GM10248 (cell line): Measurements from ENCODE around the gene CDH23.

ENCODE experiments used
- CTCF ChIA-PET: fragments of 300-600 bp; sonication (Branson Sonifier 250); formaldehyde crosslinking; extraction: SDS; loops from one replicate; lab custom pipeline; 2021; ENCODE audit warnings: antibody characterized with exemption; lab: Yijun Ruan, JAX
- POLR2A ChIA-PET: fragments of 350-650 bp; sonication (Branson Sonifier 250); formaldehyde crosslinking; extraction: SDS; loops from one replicate; lab custom pipeline; 2020; ENCODE audit warnings: antibody characterized with exemption; lab: Yijun Ruan, JAX
- DNase-seq: peaks from one replicate; pipeline ENCODE4 v3.0.0; 2012; ENCODE audit errors: extremely low spot score
- CTCF ChIP-seq: IDR thresholded peaks from 2 replicates; pipeline ENCODE4 v1.5.1; 2012; ENCODE audit warnings: mild to moderate bottlenecking, low read depth; ENCODE audit errors: extremely low read depth, missing control alignments, control extremely low read depth

Gene CDH23

DNA sequence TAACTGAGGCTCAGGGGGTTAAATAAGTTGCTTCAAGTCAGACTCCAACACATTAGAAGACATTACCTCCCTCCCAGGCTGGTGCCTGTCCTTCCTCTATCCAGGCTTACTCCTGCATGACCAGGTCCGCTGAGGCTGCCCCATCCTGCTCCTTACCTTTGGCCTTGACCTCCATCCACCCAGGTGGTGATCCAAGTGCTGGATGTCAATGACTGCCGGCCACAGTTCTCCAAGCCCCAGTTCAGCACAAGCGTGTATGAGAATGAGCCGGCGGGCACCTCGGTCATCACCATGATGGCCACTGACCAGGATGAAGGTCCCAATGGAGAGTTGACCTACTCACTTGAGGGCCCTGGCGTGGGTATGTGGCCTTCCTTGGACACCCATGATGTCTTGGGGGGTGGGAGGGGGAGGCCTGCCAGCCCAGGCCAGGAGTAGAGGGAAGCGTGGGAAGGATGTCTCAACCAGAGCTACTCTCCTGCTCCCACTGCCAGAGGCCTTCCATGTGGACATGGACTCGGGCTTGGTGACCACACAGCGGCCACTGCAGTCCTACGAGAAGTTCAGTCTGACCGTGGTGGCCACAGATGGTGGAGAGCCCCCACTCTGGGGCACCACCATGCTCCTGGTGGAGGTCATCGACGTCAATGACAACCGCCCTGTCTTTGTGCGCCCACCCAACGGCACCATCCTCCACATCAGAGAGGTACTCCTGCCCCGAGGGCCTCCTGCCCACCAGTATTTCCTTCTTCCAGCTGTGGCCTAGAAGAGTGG, 406.2 kb downstream of the CDH23 start:
- POLR2A ChIA-PET: no interaction called here
- CTCF ChIA-PET: interaction anchor here (1.1 to 2.9 kb wide), 3 partner anchors 9 to 29 kb away, joined by 4 to 11 read pairs (median 5); partner anchors contain the start of gene VSIR
- TF ChIP-seq CTCF: no peak
- no peak for DNase-seq

GRCh38 chr10:71804077-71804476, 407.4 kb downstream of the CDH23 start:
- ChIA-PET CTCF (interaction anchor here (1.3 to 2.0 kb wide), 3 partner anchors 11 to 32 kb away, joined by 3 to 5 read pairs (median 4); no protein-coding TSS in a partner anchor), POLR2A (no interaction called here)
- no peak for DNase-seq
- no peak for TF ChIP-seq CTCF

- TF ChIP-seq CTCF: no peak
- peak; percentile 43 for DNase-seq
- ChIA-PET POLR2A (interaction anchor here (0.7 kb wide), 1 partner anchor 23 kb away, joined by 5 read pairs; no protein-coding TSS in a partner anchor), CTCF (interaction anchor here (1.5 to 2.0 kb wide), 3 partner anchors 45 to 97 kb away, joined by 3 to 5 read pairs (median 3); partner anchors contain the start of gene PSAP)
Measured at GRCh38 chr10:71805776-71806703, 409.3 kb downstream of the CDH23 start.

DNA sequence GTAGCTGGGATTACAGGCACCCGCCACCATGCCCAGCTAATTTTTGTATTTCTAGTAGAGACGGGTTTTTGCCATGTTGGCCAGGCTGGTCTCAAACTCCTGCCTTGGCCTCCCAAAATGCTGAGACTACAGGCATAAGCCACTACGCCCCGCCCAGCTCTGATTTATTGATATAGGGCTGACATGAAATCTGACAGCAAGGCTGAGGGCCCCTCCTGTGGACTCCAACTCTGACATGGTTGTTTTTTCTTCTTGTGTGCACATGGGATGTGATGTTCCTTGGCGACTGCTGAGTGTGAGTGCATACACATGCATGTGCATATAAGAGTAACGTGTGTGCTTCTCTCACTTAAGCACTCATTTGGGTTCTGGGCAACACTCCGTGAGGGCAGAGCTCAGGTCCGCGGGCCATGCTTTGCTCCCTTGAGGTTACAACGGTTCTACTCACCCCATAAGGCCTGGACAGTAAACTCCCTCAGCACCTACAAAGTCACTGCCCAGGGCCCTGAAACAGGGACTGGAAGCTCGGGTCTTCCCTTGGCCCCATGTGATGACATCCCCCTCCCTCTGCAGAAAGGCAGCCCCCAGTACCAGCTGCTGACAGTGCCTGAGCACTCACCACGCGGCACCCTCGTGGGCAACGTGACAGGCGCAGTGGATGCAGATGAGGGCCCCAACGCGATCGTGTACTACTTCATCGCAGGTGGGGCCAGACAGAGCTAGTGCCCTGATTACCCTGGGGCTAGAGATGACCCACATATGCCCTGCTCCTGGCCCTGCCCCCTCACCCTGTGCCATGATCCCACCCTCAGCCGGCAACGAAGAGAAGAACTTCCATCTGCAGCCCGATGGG, 410.2 kb downstream of the CDH23 start:
- no peak for DNase-seq
- ChIA-PET CTCF (interaction anchor here (1.5 to 2.0 kb wide), 3 partner anchors 44 to 98 kb away, joined by 3 to 5 read pairs (median 3); partner anchors contain the start of gene PSAP), POLR2A (interaction anchor here (0.7 kb wide), 1 partner anchor 24 kb away, joined by 5 read pairs; no protein-coding TSS in a partner anchor)
- TF ChIP-seq CTCF: no peak

DNA sequence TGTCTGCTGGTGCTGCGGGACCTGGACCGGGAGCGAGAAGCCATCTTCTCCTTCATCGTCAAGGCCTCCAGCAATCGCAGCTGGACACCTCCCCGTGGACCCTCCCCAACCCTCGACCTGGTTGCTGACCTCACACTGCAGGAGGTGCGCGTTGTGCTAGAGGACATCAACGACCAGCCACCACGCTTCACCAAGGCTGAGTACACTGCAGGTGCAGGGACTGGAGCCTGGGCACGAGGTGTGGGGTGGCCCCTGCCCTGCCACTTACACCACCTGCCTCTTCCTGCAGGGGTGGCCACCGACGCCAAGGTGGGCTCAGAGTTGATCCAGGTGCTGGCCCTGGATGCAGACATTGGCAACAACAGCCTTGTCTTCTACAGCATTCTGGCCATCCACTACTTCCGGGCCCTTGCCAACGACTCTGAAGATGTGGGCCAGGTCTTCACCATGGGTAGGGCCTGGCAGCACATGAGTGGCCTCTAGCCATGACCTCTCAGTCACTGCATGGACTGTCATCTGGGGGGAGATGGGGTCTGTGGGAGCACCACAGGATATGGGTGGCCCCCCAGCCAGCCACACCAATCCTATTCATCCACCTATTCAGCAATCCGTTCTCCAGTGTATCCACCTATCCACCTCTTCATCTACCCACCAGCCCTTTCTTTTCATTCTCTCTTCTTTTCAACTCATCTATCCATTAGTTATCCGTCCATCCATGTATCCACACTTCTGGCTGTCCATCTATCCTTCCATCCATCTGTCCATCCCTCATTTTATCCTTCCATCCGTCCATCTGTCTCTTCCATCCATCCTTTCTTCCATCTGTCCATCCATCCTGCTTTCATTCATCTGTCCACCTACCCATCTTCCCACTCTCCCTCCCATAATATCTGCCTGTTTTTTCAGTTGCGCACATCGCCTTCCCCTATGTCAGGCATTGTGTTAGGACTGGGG, 411.1 kb downstream of the CDH23 start:
- no peak for DNase-seq
- ChIA-PET POLR2A (no interaction called here), CTCF (interaction anchor here (1.1 to 2.0 kb wide), 2 partner anchors 89 to 99 kb away, joined by 3 to 5 read pairs; no protein-coding TSS in a partner anchor)
- no peak for TF ChIP-seq CTCF
